NCI-H345 (cell line): Measurements from ENCODE around the gene ZNF343.
A peak's percentile ranks its signal among the peaks of the same experiment; 100 is the strongest.
"Not testable (repeated sequence)": the region's sequence is repeated elsewhere in the genome, so short reads cannot be mapped to it uniquely, and the experiment has no call there.

ENCODE experiments used
- DNase-seq: peaks from one replicate; lab custom pipeline; 2025; lab: John Stamatoyannopoulos, UW

The ZNF343 gene

DNA sequence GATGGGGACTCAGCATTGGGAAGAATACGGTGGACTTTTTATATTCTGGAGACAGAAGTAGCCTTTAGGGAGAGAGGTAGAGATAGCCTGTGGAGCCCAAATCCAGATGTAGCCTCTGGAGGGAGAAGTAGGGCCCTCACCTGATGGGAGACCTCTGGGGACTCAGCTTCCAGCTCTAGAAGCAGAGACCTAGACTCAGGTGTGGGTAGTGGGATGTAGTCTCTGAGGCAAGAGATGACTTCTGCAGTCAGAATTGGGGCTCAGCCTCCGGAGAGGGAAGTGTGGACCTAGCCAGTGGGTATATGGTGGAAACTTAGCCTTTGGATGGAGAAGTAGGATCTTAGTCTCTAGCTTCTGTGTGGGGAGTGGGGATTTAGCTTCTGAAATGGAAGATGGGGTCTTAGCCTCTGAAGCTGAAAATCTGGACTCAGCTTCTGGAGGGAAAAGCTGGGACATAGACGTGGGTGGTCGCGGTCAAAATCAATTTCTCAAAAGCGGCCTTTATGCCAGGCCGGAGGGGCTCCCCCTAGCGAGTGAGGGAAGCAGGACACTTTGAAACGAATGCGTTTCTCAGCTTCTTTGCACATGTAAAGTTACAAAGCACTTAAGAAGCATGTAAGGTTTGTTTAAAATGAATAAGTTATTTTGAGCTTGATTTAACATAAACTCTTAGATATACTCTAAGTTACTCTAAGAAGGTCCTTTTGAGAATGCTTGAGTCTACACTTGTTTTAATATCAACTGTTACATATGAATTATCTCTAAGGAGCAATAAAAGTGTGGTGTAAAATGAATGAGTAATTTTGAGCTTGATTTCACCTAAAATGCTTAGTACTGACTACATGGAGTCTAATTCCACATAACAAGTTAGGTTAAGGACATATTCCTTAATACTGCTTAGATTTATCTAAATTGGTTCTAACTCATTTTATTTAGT, 12.9 kb upstream of the ZNF343 start:
- peak; percentile 33 for DNase-seq

DNA sequence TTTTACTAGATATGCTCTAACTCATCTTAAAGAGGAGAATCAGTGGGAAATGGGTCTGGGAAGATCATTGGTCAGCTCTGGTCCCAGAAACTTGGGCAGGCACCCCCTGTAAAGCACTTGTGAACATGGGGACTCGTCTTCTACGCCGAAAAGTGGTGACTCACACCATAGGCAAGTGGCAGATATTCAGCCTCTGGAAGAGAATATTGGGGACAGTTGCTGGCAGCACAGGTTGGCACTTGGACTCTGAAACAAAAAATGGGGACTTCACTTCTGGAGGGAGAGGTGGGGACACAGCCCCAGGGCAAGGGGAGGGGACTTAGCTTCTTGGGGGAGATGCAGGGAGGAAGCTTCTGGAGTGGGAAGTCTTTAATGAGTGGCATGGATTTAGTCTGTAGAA, 11.9 kb upstream of the ZNF343 start:
- DNase-seq = no peak

DNA sequence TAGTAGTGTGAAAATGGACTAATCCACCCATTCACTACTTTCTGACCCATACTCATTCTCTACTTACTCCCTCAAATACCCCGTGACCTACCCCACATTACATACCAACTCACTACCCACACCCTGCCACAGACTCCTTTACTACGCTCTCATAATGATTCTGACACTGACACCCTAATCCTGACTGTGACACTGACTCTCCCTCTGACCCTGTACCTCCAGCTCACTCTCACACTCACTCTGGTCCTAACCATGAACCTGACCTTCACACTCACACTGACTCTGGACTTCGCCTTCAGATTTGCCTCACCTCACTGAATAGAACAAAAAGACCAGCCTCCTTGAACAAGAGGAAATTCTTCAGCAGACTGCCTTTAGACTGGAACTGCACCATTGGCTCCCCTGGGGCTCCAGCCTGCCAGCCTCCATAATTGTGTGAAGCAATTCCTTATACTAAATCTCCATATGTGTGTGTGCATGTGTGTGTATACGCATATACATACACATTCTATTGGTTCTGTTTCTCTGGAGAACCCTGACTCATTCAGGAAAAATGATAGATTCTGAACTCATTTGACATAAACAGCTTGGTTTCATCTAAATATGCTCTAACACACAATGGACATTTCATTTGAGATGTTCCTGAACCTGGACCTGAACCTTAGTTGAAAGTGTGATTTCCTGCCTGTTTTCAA, 10.5 kb upstream of the ZNF343 start:
- no peak for DNase-seq

DNA sequence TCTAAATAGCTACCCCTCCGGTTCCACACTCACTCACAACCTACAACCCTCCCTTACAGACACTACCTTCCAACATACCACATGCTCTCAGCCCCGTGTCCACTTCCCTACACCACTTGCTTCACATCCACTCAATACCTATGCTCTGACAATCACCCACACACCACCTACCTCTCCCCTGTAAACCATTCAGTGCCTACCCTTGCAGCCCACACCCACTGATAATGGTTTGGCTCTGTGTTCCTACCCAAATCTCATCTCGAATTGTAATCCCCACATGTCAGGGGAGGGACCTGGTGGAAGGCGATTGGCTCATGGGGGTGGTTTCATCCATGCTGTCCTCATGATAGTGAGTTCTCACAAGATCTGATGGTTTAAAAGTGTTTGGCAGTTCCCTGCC, 9.8 kb upstream of the ZNF343 start:
- no peak for DNase-seq

DNA sequence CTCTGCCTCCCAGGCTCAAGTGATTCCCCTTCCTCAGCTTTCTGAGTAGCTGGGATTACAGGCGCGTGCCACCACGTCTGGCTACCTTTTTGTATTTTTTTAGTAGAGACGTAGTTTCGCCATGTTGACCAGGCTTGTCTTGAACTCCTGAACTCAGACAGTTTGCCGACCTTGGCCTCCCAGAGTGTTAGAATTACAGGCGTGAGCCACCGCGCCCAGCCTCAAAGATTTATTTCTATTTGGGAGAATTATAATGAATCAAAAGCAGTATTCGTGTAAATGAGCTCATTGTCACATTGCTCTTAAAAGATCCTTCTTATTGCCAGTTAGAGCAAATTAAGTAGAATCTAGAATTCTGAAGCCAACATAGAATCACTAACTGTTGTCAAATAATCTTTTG, 9.4 kb upstream of the ZNF343 start:
- DNase-seq = no peak

DNA sequence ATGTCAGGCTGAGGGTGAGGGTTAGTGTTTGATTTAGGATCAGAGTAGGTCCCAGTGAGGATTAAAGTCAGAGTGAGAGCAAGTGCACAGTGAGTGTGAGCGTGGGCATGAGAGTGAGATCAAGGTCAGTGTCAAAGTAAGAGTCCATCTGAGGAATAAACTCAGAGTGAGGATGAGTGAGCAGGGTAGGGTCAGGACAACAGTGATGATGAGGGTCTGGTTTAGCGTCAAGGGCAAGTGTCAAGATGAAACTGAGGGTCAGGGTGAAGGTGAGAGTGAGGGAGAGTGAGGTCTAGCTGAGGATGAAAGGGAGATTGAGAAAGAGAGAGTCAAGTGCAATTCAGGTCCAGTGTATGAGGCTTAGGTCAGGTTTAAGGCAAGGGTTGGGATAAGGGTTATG, 7.7 kb upstream of the ZNF343 start:
- DNase-seq = no peak

DNA sequence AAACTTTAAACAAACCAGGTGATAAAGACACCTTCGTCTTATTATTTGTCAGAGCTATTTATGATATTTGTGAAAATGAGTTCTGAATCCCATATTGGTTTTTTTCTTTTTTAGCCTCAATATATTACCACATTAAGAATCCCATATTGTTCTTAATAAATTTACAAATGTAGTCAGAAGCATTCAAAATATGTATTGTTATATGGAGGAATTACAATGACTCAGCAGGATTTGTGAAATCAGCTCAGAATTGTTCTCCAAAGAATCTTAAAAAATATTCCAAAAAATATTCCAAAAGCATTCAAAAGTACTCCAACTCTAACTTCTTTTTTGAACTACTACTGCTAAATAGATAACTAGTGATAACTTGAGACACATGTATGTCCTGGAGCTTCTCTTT, 6.5 kb upstream of the ZNF343 start:
- no peak for DNase-seq

DNA sequence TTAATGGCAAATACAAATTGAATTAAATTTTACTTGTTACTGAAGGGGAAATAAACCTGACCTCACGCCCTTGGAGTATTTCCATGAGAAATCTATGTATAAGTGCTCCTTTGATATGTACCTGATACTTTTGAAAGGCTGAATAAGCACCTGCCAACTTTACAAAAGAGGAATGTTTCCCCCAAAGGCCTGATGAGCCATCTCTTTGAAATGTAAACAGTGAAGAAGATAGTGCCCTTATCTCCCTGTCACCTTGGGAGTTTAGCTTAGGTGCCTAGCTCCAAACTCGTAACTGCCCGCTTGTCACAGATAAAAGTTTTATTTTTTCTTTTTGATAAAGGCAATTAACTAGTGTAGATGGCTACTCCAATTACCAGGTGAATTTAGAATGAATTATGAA, 1.1 kb upstream of the ZNF343 start:
- no peak for DNase-seq

DNA sequence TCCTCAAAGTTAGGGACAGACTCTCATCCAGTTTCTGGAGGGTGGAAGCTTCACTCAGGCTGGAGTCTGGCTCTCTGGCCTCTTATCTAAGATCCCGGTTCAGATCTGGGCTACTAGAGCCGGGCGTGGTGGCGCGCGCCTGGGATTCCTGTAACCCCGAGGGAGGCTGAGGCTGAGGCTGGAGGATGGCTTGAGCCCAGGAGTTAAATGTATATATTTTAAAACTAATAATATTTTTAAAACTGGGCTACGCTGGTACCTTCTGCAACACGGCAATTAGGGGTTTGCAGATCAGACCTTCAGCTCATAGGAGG, 710 bp upstream of the ZNF343 start:
- no peak for DNase-seq

DNA sequence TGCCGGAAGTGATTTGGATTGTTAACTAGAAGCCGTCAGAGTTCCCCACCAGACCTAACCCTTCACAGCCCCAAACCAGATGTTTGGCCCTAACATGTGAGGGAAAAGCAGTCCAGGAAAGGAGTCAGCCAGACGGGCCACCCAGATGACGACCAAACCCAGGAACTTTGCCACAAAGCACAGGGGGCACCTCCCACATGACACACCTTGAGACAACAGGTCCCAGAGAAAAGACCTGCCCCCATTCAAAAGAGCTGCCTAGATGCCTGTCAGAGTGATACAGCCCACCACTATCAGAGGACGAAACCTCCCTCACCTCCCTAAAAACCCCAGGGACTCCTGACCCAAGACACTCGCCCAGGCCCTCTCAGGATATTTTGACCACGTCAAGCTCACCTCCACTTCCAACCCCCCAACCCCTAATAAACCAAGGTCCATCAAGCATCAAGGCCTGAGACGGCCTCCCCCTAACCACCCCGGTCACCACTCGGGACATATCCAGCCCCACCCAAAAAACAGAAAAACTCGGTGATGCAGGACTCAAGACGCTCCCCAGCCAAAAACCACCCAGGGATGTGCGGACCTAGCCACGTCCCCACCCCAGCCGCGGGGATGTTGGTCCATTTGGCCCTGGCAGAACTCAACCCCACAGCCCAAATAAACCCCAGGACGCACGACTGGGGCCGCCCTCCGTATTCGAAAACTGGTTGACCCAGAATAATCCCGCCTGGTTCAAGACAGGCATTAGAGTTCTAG, 662 bp downstream of the ZNF343 start:
- no peak for DNase-seq

DNA sequence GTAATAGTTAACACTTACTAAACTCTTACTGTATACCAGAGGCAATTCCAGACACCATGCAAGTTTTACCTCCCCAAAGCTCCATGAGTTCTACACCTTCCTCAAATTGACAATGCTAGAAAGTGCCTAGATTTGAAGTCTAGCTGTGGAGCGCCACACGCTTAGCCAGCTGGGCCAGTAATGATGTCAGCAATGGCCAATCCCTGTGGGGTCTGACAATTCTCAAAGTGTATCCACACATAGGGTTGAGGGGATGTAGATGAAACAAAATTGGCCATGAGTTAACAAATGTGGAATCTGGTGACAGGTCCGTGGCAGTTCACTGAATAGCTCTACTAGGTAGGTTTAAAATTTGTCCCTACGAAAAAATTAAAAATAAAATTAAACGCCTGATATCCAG, 1.3 kb downstream of the ZNF343 start:
- DNase-seq = no peak

DNA sequence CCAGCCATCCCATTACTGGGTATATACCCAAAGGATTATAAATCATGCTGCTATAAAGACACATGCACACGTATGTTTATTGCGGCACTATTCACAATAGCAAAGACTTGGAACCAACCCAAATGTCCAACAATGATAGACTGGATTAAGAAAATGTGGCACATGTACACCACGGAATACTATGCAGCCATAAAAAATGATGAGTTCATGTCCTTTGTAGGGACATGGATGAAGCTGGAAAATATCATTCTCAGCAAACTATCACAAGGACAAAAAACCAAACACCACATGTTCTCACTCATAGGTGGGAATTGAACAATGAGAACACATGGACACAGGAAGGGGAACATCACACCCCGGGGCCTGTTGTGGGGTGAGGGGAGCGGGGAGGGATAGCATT, 2.3 kb downstream of the ZNF343 start:
- DNase-seq = not testable (repeated sequence)

DNA sequence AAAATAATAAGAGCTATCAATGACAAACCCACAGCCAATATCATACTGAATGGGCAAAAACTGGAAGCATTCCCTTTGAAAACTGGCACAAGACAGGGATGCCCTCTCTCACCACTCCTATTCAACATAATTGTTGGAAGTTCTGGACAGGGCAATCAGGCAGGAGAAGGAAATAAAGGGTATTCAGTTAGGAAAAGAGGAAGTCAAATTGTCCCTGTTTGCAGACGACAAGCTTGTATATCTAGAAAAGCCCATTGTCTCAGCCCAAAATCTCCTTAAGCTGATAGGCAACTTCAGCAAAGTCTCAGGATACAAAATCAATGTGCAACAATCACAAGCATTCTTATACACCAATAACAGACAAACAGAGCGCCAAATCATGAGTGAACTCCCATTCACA, 3.9 kb downstream of the ZNF343 start:
- DNase-seq = not testable (repeated sequence)

DNA sequence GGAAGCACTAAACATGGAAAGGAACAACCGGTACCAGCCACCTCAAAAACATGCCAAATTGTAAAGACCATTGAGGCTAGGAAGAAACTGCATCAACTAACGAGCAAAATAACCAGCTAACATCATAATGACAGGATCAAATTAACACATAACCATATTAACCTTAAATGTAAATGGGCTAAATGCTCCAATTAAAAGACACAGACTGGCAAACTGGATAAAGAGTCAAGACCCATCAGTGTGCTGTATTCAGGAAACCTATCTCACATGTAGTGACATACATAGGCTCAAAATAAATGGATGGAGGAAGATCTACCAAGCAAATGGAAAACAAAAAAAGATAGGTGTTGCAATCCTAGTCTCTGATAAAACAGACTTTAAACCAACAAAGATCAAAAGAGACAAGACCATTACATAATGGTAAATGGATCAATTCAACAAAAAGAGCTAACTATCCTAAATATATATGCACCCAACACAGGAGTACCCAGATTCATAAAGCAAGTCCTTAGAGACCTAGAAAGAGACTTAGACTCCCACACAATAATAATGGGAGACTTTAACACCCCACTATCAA, 5.8 kb downstream of the ZNF343 start:
- not testable (repeated sequence) for DNase-seq

DNA sequence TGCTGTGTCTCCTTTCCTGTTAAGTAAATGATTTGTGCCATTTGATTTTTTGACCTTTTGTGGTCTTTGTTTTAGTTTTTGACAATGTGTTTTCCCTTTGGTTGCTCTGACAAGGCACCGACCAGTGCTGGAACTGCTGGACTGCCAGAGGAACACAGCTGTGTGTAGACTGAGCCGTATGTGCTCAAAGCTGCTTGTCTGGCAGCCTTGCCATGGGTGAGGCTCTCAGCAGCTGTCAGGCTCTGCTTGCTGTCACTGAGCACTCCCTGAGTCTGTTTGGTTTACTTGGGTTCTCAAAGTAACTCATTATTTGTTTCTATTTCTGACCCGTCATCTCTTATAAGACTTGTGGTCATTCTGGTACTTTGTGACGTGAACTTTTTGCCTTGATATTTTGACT, 23.1 kb downstream of the ZNF343 start:
- no peak for DNase-seq

DNA sequence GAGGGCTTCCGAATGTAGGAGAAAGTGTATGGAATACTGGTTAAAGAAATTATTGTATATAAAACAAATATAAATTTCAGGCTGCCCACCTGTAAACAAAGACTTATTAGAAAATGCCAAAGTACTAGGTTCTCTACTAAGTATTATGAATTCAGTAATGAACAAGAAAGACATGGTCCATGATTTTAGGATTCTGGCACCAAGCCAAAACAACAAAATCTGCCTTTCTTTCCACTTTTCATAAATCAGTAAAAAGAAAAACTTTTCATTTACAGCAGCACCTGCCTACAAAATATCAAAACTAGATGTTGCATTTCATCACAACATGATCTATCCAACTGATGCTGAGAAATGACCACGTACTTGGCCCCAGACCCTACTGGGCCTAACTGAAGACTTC, 23.6 kb downstream of the ZNF343 start:
- DNase-seq = no peak

DNA sequence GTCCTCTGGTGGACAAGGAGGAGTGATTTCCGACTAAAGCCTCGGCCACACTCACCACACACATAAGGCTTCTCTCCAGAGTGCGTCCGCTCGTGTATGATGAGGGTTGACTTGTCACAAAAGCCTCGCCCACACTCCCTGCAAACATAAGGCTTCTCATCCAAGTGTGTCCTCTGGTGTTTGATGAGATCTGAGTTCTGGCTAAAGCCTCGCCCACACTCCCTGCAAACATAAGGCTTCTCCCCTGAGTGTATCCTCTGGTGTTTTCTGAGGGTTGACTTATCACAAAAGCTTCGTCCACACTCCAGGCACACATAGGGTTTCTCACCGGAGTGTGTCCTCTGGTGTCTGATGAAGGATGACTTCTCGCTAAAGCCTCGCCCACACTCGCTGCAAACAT, 25.2 kb downstream of the ZNF343 start:
- no peak for DNase-seq

DNA sequence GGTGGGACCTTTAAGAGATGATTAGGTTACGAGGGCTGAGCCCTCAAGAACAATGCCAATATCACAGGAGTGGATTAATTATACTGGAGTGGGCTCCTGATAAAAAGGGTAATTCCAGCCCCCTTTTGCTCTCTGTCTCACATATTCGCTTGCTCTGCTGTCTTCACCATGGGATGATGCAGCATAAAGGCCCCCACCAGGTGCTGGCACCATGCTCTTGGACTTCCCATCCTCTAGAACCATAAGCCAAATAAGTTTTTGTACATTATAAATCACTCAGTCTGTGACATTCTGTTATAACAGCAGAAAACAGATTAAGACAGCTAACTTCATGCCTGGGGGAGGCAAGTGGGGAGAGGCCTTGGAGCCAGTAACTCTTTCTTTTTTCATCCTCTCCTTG, 28.3 kb downstream of the ZNF343 start:
- no peak for DNase-seq

DNA sequence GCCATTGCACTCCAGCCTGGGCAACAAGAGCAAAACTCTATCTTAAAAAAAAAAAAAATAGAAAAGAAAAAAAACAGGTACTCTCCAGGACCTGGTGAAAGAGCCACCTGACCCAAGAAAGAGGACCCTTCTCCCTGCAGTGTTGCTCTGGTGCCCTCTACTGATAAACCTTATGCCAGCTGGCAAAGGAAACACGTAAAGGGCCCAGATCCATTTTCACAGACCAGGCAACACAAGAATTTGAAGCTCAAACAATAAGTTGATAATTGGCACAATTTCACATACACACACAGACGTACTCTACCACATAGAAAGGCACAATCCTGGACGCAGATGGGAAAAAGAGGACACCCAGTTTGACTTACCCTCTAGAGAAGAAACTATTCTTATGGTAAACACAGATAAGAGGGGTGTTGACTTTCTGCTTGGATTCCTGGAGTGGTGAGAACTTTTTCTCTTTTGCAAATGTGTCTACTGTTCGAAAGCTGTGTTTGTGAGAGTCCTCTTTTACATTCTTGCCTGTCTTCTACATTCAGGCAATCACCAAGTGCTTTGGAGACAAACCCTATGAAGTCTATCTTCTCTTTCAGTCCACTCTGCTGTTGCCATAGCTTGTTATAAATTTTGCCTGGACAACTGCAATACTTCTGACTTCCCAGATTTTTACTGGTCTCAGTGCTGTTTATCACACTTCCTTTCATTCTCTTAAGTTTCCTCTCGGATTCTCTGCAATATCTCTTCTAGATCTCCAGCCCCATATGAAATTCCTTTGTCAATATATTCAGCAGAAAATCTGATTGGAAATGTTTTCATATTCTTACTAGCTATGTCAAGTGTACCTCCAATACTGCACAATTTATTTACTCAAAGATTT, 31.7 kb downstream of the ZNF343 start:
- no peak for DNase-seq

DNA sequence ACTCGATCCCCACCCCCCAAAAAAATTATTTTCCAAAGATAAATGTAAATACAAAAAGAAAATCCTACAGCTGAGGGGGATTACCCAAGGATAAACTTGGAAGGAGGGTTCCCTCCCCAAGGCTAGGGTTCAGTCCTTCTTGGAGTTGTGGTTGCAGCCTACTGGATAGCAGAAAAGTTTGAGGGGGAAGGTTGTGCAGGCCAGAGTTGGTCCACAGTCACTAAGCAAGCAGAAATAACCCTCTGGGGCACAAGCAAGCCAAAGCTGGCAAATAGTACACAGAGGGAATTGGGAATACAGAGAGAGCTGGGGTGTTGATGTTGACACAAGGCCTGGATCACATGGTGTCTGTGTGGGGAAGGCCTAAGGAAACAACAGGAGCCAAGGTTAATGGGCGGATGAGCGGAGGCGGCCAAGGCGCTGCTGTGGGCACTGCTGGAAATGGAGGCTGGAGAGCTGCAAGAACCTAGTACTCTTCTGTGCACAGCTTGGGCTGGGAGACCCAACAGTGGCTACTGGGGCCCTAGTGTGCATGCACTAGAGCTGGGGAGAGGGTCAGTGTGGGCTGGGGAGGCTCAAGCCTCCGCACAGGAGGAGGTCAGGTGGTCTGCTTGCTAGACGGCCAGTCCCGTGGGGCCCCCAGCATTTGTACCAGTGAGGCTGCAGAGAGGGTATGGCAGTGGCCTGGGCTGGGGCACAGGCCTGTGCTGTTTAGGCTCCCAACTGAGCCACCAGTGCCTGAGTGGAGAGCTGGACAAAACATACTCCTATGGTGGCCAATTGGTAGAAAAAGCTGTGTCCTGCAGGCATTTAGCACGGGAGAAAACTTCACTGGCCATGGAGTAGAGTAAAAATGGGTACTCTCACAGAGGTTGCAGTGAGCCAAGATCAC, 32.6 kb downstream of the ZNF343 start:
- DNase-seq = no peak

DNA sequence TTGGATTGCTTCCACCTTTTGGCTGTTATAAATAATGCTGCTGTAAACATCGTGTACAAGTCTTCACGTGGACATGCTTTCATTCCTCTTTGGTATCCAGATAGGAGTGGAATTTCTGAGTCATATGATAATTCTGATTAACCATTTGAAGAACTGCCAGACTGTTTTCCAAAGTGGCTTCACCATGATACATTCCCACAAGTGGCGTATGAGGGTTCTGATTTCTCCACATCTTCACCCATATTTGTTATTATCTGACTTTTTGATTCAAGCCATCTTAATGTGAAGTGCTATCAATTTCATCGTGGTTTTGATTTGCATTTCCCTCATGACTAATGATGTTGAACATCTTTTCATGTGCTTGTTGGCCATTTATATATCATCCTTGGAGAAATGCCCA, 35.2 kb downstream of the ZNF343 start:
- no peak for DNase-seq
